Stimulated activated CD4-positive, alpha-beta T cell treated with anti-CD3 and anti-CD28 coated beads, Interleukin-15, amount 100 ng/mL, for 48 hours (primary cell): ENCODE data around the gene STON1.
"Not testable (repeated sequence)": the region's sequence is repeated elsewhere in the genome, so short reads cannot be mapped to it uniquely, and the experiment has no call there.

ENCODE experiments used
- DNase-seq, 2 donors: peaks; one replicate each; pipeline ENCODE4 v3.0.0-alpha.2; 2020; ENCODE audit warnings: low read depth in 2 of 2

Gene STON1

GRCh38 chr2:48530033-48530811 is at the start of gene STON1:
Gene STON1, plus strand, starts transcription at chr2:48530154. Its CDS starts 50,480 bp downstream, at chr2:48580634.
- DNase-seq: no peak

- no peak for DNase-seq
These were observed 49.4 kb upstream of the STON1 start for GRCh38 chr2:48480526-48480925.

- no peak for DNase-seq
These were observed 47.6 kb upstream of the STON1 start for GRCh38 chr2:48482313-48482712.

GRCh38 chr2:48482769-48483168 is 47.2 kb upstream of the STON1 start:
- DNase-seq: no peak

GRCh38 chr2:48483506-48483905 is 46.4 kb upstream of the STON1 start:
- DNase-seq: no peak

- DNase-seq: no peak
These were observed 46.0 kb upstream of the STON1 start for GRCh38 chr2:48483916-48484315.

- DNase-seq: no peak
These were observed 41.4 kb upstream of the STON1 start for GRCh38 chr2:48488545-48488944.

- no peak for DNase-seq
These were observed 33.1 kb upstream of the STON1 start for GRCh38 chr2:48496849-48497248.

- no peak for DNase-seq
These were observed 25.2 kb upstream of the STON1 start for GRCh38 chr2:48504647-48505327.

GRCh38 chr2:48507111-48507510 is 22.8 kb upstream of the STON1 start:
- no peak for DNase-seq

GRCh38 chr2:48508461-48509124 is 21.4 kb upstream of the STON1 start:
- DNase-seq: no peak

- no peak for DNase-seq
These were observed 19.6 kb upstream of the STON1 start for GRCh38 chr2:48510329-48510728.

GRCh38 chr2:48511849-48512470 is 18.0 kb upstream of the STON1 start:
- no peak for DNase-seq

GRCh38 chr2:48512571-48512970 is 17.4 kb upstream of the STON1 start:
- no peak for DNase-seq

GRCh38 chr2:48514348-48515003 is 15.5 kb upstream of the STON1 start:
- no peak for DNase-seq

- no peak for DNase-seq
These were observed 14.4 kb upstream of the STON1 start for GRCh38 chr2:48515513-48515985.

- DNase-seq: no peak
These were observed 10.4 kb upstream of the STON1 start for GRCh38 chr2:48519593-48519992.

- DNase-seq: not testable (repeated sequence)
These were observed 5.2 kb upstream of the STON1 start for GRCh38 chr2:48524756-48525155.

GRCh38 chr2:48525269-48525943 is 4.5 kb upstream of the STON1 start:
- DNase-seq: no peak

GRCh38 chr2:48527226-48527885 is 2.6 kb upstream of the STON1 start:
- DNase-seq: no peak

GRCh38 chr2:48528431-48528830 is 1.5 kb upstream of the STON1 start:
- no peak for DNase-seq
